Measurements from ENCODE around the gene SH2B2. TPM values are rescaled to one million over a fixed set of nuclear protein-coding genes. Genes with fewer than 3 reads are reported as not detected.

The SH2B2 gene
- total and polyA plus RNA-seq, 11 donors: 0.50 to 5.7 (median 2.2) TPM

- Histone ChIP-seq H3K27ac (no peak overlapping the region), H3K4me1 (peaks cover 0 to 29% (median 3%) of the 10 kb centered on the region in 12 donors), H3K9me3 (no peaks in the 10 kb centered on the region), H3K4me3 (no peak overlapping the region), H3K36me3 (peaks cover 0 to 19% (median 0%) of the 10 kb centered on the region in 9 donors), H3K27me3 (peaks cover 0 to 7% (median 0%) of the 10 kb centered on the region in 9 donors)
- DNase-seq (no peak), ATAC-seq (no peak)
- no peak for TF ChIP-seq POLR2A (IDR thresholded peaks at IDR 0.05)
- TF ChIP-seq CTCF (IDR thresholded peaks at IDR 0.05): no peak
- intact Hi-C loops (cut with DNase I): no loop called here
- 85 to 91% (median 89%) methylated on average over 20 to 24 of the region's 24 CpGs for WGBS, 4 donors
Observed at GRCh38 chr7:102317231-102318059, 30.8 kb downstream of the SH2B2 start.

GRCh38 chr7:102318482-102318971 is 31.9 kb downstream of the SH2B2 start:
- Histone ChIP-seq H3K9me3 (no peaks in the 10 kb centered on the region), H3K4me3 (no peak overlapping the region), H3K36me3 (peaks cover 0 to 19% (median 0%) of the 10 kb centered on the region in 9 donors), H3K27me3 (peaks cover 0 to 13% (median 0%) of the 10 kb centered on the region in 9 donors), H3K27ac (peak overlapping the region in 4 of 12 donors; percentile 8 to 55 (median 32)), H3K4me1 (peaks cover 0 to 29% (median 3%) of the 10 kb centered on the region in 12 donors)
- DNase-seq (peak in 2 of 5 donors; percentile 46 to 54), ATAC-seq (peak in 3 of 4 donors; percentile 14 to 75 (median 21))
- no peak for TF ChIP-seq CTCF (IDR thresholded peaks at IDR 0.05)
- TF ChIP-seq POLR2A (IDR thresholded peaks at IDR 0.05): no peak
- WGBS, 4 donors: 48 to 69% (median 60%) methylated on average over 4 to 7 of the region's 7 CpGs
- intact Hi-C loops (cut with DNase I): no loop called here

GRCh38 chr7:102319671-102320070 is 33.0 kb downstream of the SH2B2 start:
- peak overlapping the region in 2 of 12 donors; percentile 6 to 55 for H3K27ac ChIP-seq
- ATAC-seq (no peak), DNase-seq (no peak)
- intact Hi-C loops (cut with DNase I): no loop called here
- peaks cover 0 to 29% (median 3%) of the 10 kb centered on the region in 12 donors for H3K4me1 ChIP-seq
- no peak overlapping the region for H3K4me3 ChIP-seq
- TF ChIP-seq CTCF (IDR thresholded peaks at IDR 0.05): no peak
- TF ChIP-seq POLR2A (IDR thresholded peaks at IDR 0.05): no peak
- H3K36me3 ChIP-seq: peaks cover 0 to 16% (median 0%) of the 10 kb centered on the region in 9 donors
- no peaks in the 10 kb centered on the region for H3K9me3 ChIP-seq
- 84 to 95% (median 86%) methylated on average over 3 of the region's 3 CpGs for WGBS, 4 donors
- peaks cover 0 to 13% (median 0%) of the 10 kb centered on the region in 9 donors for H3K27me3 ChIP-seq

- TF ChIP-seq CTCF (IDR thresholded peaks at IDR 0.05): no peak
- no peak for TF ChIP-seq POLR2A (IDR thresholded peaks at IDR 0.05)
- Histone ChIP-seq H3K4me1 (peaks cover 0 to 29% (median 3%) of the 10 kb centered on the region in 12 donors), H3K36me3 (peaks cover 0 to 12% (median 0%) of the 10 kb centered on the region in 9 donors), H3K4me3 (no peak overlapping the region), H3K9me3 (no peaks in the 10 kb centered on the region), H3K27ac (no peak overlapping the region), H3K27me3 (peaks cover 0 to 13% (median 0%) of the 10 kb centered on the region in 9 donors)
- WGBS, 4 donors: 94 to 97% (median 97%) methylated on average over 14 of the region's 14 CpGs
- no peak for DNase-seq
- intact Hi-C loops (cut with DNase I): no loop called here
- no peak for ATAC-seq
Observed at GRCh38 chr7:102320181-102320580, 33.5 kb downstream of the SH2B2 start.

Measured in heart left ventricle (tissue), 16 donors.